GM18519 (cell line): ENCODE results near the gene SARS1.
"Not testable (repeated sequence)": the region's sequence is repeated elsewhere in the genome, so short reads cannot be mapped to it uniquely, and the experiment has no call there.

Experiments
- ATAC-seq: cut with Tn5 transposase; IDR thresholded peaks from one replicate; pipeline ENCODE4 v1.9.1; 2021; ENCODE audit warnings: mild to moderate bottlenecking, moderate library complexity; ENCODE audit not compliant: unreplicated experiment, low FRiP score

The SARS1 gene

GRCh38 chr1:109272831-109273547, 59.3 kb downstream of the SARS1 start:
- ATAC-seq, result no peak

- no peak for ATAC-seq
Observed at GRCh38 chr1:109273570-109274288, 60.0 kb downstream of the SARS1 start.

GRCh38 chr1:109274533-109275476, 61.1 kb downstream of the SARS1 start:
- no peak for ATAC-seq

GRCh38 chr1:109275706-109276345, 62.1 kb downstream of the SARS1 start:
- ATAC-seq, result no peak

- no peak for ATAC-seq
Observed at GRCh38 chr1:109277434-109278204, 63.9 kb downstream of the SARS1 start.

- ATAC-seq, result no peak
Observed at GRCh38 chr1:109279615-109280278, 66.0 kb downstream of the SARS1 start.

GRCh38 chr1:109280862-109281261, 67.1 kb downstream of the SARS1 start:
- ATAC-seq, result no peak

- ATAC-seq, result no peak
Observed at GRCh38 chr1:109281680-109282496, 68.2 kb downstream of the SARS1 start.

GRCh38 chr1:109282497-109282951, 68.8 kb downstream of the SARS1 start:
- no peak for ATAC-seq

- peak; percentile 78 for ATAC-seq
Observed at GRCh38 chr1:109282952-109283747, 69.4 kb downstream of the SARS1 start, which contains the start of gene PSRC1. Gene PSRC1 (minus strand): TSS chr1:109283145.

- no peak for ATAC-seq
Observed at GRCh38 chr1:109283748-109284600, 70.3 kb downstream of the SARS1 start.

- not testable (repeated sequence) for ATAC-seq
Observed at GRCh38 chr1:109286762-109287161, 73.0 kb downstream of the SARS1 start.
